MM.1S (cell line): ENCODE results near the gene PIP4K2A.

Experiments used
- DNase-seq: peaks from one replicate; pipeline ENCODE4 v3.0.0-alpha.2; 2015
- H2AFZ ChIP-seq: fragments of 300-600 bp; sonication (generic); 2 replicates; pipeline ENCODE4 v1.6.0; 2016; ENCODE audit warnings: antibody characterized with exemption, low read length
- H3F3A ChIP-seq: fragments of 300-600 bp; sonication (generic); 2 replicates; pipeline ENCODE4 v1.6.1; 2016; ENCODE audit warnings: mild to moderate bottlenecking, antibody characterized with exemption, low read length, moderate library complexity, mixed read lengths; ENCODE audit not compliant: insufficient read depth
- H3K27ac ChIP-seq: fragments of 300-600 bp; sonication (generic); 2 replicates; pipeline ENCODE4 v1.5.1; 2016; ENCODE audit warnings: mild to moderate bottlenecking, low read length
- H3K27me3 ChIP-seq: fragments of 300-600 bp; sonication (generic); replicated peaks from 2 replicates; pipeline ENCODE4 v1.6.0; 2016; ENCODE audit warnings: low read length; ENCODE audit not compliant: insufficient read depth
- H3K36me3 ChIP-seq: fragments of 300-600 bp; sonication (generic); replicated peaks from 2 replicates; pipeline ENCODE4 v1.6.1; 2016; ENCODE audit warnings: mild to moderate bottlenecking, low read length, mixed read lengths; ENCODE audit not compliant: insufficient read depth
- H3K4me1 ChIP-seq: fragments of 300-600 bp; sonication (generic); 2 replicates; pipeline ENCODE4 v1.6.1; 2016; ENCODE audit warnings: low read length, mixed read lengths
- H3K4me2 ChIP-seq: fragments of 300-600 bp; sonication (generic); 2 replicates; pipeline ENCODE4 v1.6.0; 2016; ENCODE audit warnings: low read depth, low read length
- H3K4me3 ChIP-seq: fragments of 300-600 bp; sonication (generic); 2 replicates; pipeline ENCODE4 v1.5.1; 2016; ENCODE audit warnings: low read length, mixed read lengths
- H3K79me2 ChIP-seq: fragments of 300-600 bp; sonication (generic); 2 replicates; pipeline ENCODE4 v1.6.1; 2016; ENCODE audit warnings: mixed run types, low read length, mixed read lengths
- H3K9ac ChIP-seq: fragments of 300-600 bp; sonication (generic); 2 replicates; pipeline ENCODE4 v1.6.1; 2016; ENCODE audit warnings: low read length, mixed read lengths
- H3K9me2 ChIP-seq: fragments of 300-600 bp; sonication (generic); replicated peaks from 2 replicates; pipeline ENCODE4 v1.6.1; 2016; ENCODE audit warnings: mild to moderate bottlenecking, low read length, mixed read lengths; ENCODE audit not compliant: insufficient read depth
- H3K9me3 ChIP-seq: fragments of 300-600 bp; sonication (generic); replicated peaks from 2 replicates; pipeline ENCODE4 v1.6.1; 2016; ENCODE audit warnings: mild to moderate bottlenecking, low read length, mixed read lengths; ENCODE audit not compliant: insufficient read depth
- H4K20me1 ChIP-seq: fragments of 300-600 bp; sonication (generic); 2 replicates; pipeline ENCODE4 v1.6.1; 2016; ENCODE audit warnings: mild to moderate bottlenecking, low read length, moderate library complexity, mixed read lengths; ENCODE audit not compliant: insufficient read depth
- CTCF ChIP-seq: fragments of 300-600 bp; sonication (generic); IDR thresholded peaks from 2 replicates; pipeline ENCODE4 v1.5.1; 2016; ENCODE audit warnings: antibody characterized with exemption, low read length, mixed read lengths
- EZH2 ChIP-seq: fragments of 300-600 bp; sonication (generic); optimal IDR thresholded peaks from 2 replicates; pipeline ENCODE3; 2017; ENCODE audit warnings: low read depth, mild to moderate bottlenecking, antibody characterized with exemption, low read length, mixed read lengths
- EZH2phosphoT487 ChIP-seq: fragments of 300-600 bp; sonication (generic); IDR thresholded peaks from 2 replicates; pipeline ENCODE4 v1.6.1; 2018; ENCODE audit warnings: antibody characterized with exemption, low read length

Gene PIP4K2A

GRCh38 chr10:22621726-22622125 lies 92.7 kb downstream of the PIP4K2A start:
- no peak overlapping the region for H3K9ac ChIP-seq
- DNase-seq: no peak
- H3K27me3 ChIP-seq: no peaks in the 10 kb centered on the region
- no peak overlapping the region for H3K27ac ChIP-seq
- H3K36me3 ChIP-seq: no peaks in the 10 kb centered on the region
- no peak overlapping the region for H2AFZ ChIP-seq
- H3K4me2 ChIP-seq: no peak overlapping the region
- peaks cover 89% of the 10 kb centered on the region for H3K79me2 ChIP-seq
- no peaks in the 10 kb centered on the region for H3K9me3 ChIP-seq
- H3K9me2 ChIP-seq: no peaks in the 10 kb centered on the region
- no peak for TF ChIP-seq EZH2phosphoT487
- TF ChIP-seq EZH2: no peak
- no peaks in the 10 kb centered on the region for H4K20me1 ChIP-seq
- H3F3A ChIP-seq: no peaks in the 10 kb centered on the region
- H3K4me3 ChIP-seq: no peak overlapping the region
- H3K4me1 ChIP-seq: 0 out of 2 replicates have a peak, but pooled peaks cover 1% of the 10 kb centered on the region

- H3K9ac ChIP-seq: no peak overlapping the region
- no peaks in the 10 kb centered on the region for H3K9me3 ChIP-seq
- H3K36me3 ChIP-seq: no peaks in the 10 kb centered on the region
- TF ChIP-seq EZH2 (no peak), EZH2phosphoT487 (no peak), CTCF (no peak)
- no peaks in the 10 kb centered on the region for H3F3A ChIP-seq
- H3K27ac ChIP-seq: no peak overlapping the region
- no peak for DNase-seq
- no peak overlapping the region for H3K4me3 ChIP-seq
- no peak overlapping the region for H3K4me2 ChIP-seq
- H3K9me2 ChIP-seq: no peaks in the 10 kb centered on the region
- 0 out of 2 replicates have a peak, but pooled peaks cover 4% of the 10 kb centered on the region for H3K4me1 ChIP-seq
- peaks cover 84% of the 10 kb centered on the region for H3K79me2 ChIP-seq
- H4K20me1 ChIP-seq: no peaks in the 10 kb centered on the region
- H3K27me3 ChIP-seq: no peaks in the 10 kb centered on the region
- H2AFZ ChIP-seq: no peak overlapping the region
Observed at GRCh38 chr10:22620929-22621328, 93.4 kb downstream of the PIP4K2A start.

GRCh38 chr10:22620140-22620857 lies 94.1 kb downstream of the PIP4K2A start:
- DNase-seq: no peak
- no peaks in the 10 kb centered on the region for H3K36me3 ChIP-seq
- peaks cover 82% of the 10 kb centered on the region for H3K79me2 ChIP-seq
- H3K4me3 ChIP-seq: no peak overlapping the region
- no peak overlapping the region for H3K4me2 ChIP-seq
- no peaks in the 10 kb centered on the region for H3K9me3 ChIP-seq
- H2AFZ ChIP-seq: no peak overlapping the region
- H3F3A ChIP-seq: no peaks in the 10 kb centered on the region
- peaks cover 7% of the 10 kb centered on the region; the same call in 1 of the 2 replicates for H3K4me1 ChIP-seq
- H3K9ac ChIP-seq: no peak overlapping the region
- H4K20me1 ChIP-seq: no peaks in the 10 kb centered on the region
- TF ChIP-seq EZH2phosphoT487 (no peak), EZH2 (no peak), CTCF (no peak)
- no peaks in the 10 kb centered on the region for H3K9me2 ChIP-seq
- no peaks in the 10 kb centered on the region for H3K27me3 ChIP-seq
- no peak overlapping the region for H3K27ac ChIP-seq

GRCh38 chr10:22619101-22619500 lies 95.3 kb downstream of the PIP4K2A start:
- Histone ChIP-seq H3K27ac (no peak overlapping the region), H3K79me2 (peaks cover 82% of the 10 kb centered on the region), H3F3A (no peaks in the 10 kb centered on the region), H4K20me1 (no peaks in the 10 kb centered on the region), H3K9ac (no peak overlapping the region), H3K27me3 (no peaks in the 10 kb centered on the region), H2AFZ (no peak overlapping the region), H3K9me2 (no peaks in the 10 kb centered on the region), H3K9me3 (no peaks in the 10 kb centered on the region), H3K4me3 (no peak overlapping the region), H3K4me2 (no peak overlapping the region), H3K36me3 (no peaks in the 10 kb centered on the region), H3K4me1 (peaks cover 10% of the 10 kb centered on the region; the same call in 1 of the 2 replicates)
- no peak for TF ChIP-seq EZH2phosphoT487
- no peak for TF ChIP-seq CTCF
- TF ChIP-seq EZH2: no peak
- DNase-seq: no peak
